CD14-positive monocyte (primary cell): Measurements from ENCODE around the gene TAP1. TPM values are rescaled to one million over a fixed set of nuclear protein-coding genes. Genes with fewer than 3 reads are reported as not detected.

Experiments used
- DNase-seq, 3 donors: peaks; one replicate each; pipeline ENCODE4 v3.0.0-alpha.2; 2011 to 2022
- H2AFZ ChIP-seq: 2 replicates; pipeline ENCODE4 v1.6.0; 2012; ENCODE audit warnings: mild to moderate bottlenecking, low read depth, low read length, inconsistent platforms; ENCODE audit not compliant: insufficient read depth, poor library complexity, severe bottlenecking
- H3K27ac ChIP-seq, 2 donors: 1 replicate in 1 of 2; 2 replicates in 1 of 2; pipeline ENCODE4 v1.5.1; 2012 to 2013; ENCODE audit warnings: low read length in 2 of 2, control low read depth in 1 of 2, inconsistent platforms in 1 of 2, low read depth in 1 of 2, mild to moderate bottlenecking in 1 of 2
- H3K27me3 ChIP-seq, 2 donors: one replicate each; pipeline versions ENCODE4 v1.6.0 to v1.6.1; 2011 to 2013; ENCODE audit warnings: low read length in 2 of 2; ENCODE audit not compliant: control insufficient read depth in 2 of 2, insufficient read depth in 2 of 2
- H3K36me3 ChIP-seq, 2 donors: replicated peaks in 1 of 2; 1 replicate in 1 of 2; 2 replicates in 1 of 2; pipeline versions ENCODE4 v1.5.1 to v1.6.1; 2012 to 2013; ENCODE audit warnings: low read length in 2 of 2, control low read depth in 1 of 2, inconsistent platforms in 1 of 2, mild to moderate bottlenecking in 1 of 2; ENCODE audit not compliant: insufficient read depth in 2 of 2, control insufficient read depth in 1 of 2
- H3K4me1 ChIP-seq, 2 donors: 1 replicate in 1 of 2; 2 replicates in 1 of 2; pipeline versions ENCODE4 v1.5.1 to v1.6.1; 2012 to 2013; ENCODE audit warnings: low read length in 2 of 2, control low read depth in 1 of 2, inconsistent platforms in 1 of 2, mild to moderate bottlenecking in 1 of 2, moderate library complexity in 1 of 2; ENCODE audit not compliant: insufficient read depth in 2 of 2, control insufficient read depth in 1 of 2
- H3K4me2 ChIP-seq: replicated peaks from 2 replicates; pipeline ENCODE3; 2012; ENCODE audit warnings: low read length, moderate library complexity, mild to moderate bottlenecking; ENCODE audit not compliant: poor library complexity, severe bottlenecking; ENCODE audit errors: extremely low read depth
- H3K4me3 ChIP-seq, 3 experiments: fragments of 200-600 bp in 1 of 3; sonication (generic) in 1 of 3; replicated peaks in 1 of 3; 1 replicate in 2 of 3; 2 replicates in 1 of 3; pipeline ENCODE4 v1.5.1; 2011 to 2013; ENCODE audit warnings: low read length in 3 of 3, mild to moderate bottlenecking in 3 of 3, control low read depth in 2 of 3, low read depth in 2 of 3, inconsistent platforms in 1 of 3, moderate library complexity in 1 of 3
- H3K79me2 ChIP-seq: 2 replicates; pipeline ENCODE4 v1.6.0; 2012; ENCODE audit warnings: mild to moderate bottlenecking, control low read depth, inconsistent platforms, low read length, moderate library complexity; ENCODE audit not compliant: insufficient read depth
- H3K9ac ChIP-seq: 2 replicates; pipeline ENCODE4 v1.6.0; 2017; ENCODE audit warnings: low read length, mild to moderate bottlenecking; ENCODE audit not compliant: insufficient read depth, poor library complexity, severe bottlenecking
- H3K9me3 ChIP-seq, 2 donors: replicated peaks in 1 of 2; 1 replicate in 1 of 2; 2 replicates in 1 of 2; pipeline versions ENCODE4 v1.5.1 to v1.6.1; 2012 to 2013; ENCODE audit warnings: low read length in 2 of 2, control low read depth in 1 of 2; ENCODE audit not compliant: control insufficient read depth in 1 of 2, insufficient read depth in 1 of 2
- H4K20me1 ChIP-seq: 2 replicates; pipeline ENCODE4 v1.6.0; 2012; ENCODE audit warnings: mild to moderate bottlenecking, low read length, control low read depth, moderate library complexity; ENCODE audit not compliant: insufficient read depth
- H3K27ac Mint-ChIP-seq, 7 donors: one replicate each; pipeline ENCODE4 v1.8.0; 2020; ENCODE audit warnings: mild to moderate bottlenecking in 7 of 7, mixed read lengths in 7 of 7, moderate library complexity in 6 of 7, inconsistent platforms in 2 of 7
- H3K27me3 Mint-ChIP-seq, 3 donors: one replicate each; pipeline ENCODE4 v1.8.0; 2021 to 2022; ENCODE audit warnings: low read depth in 3 of 3, mild to moderate bottlenecking in 3 of 3, mixed read lengths in 3 of 3, moderate library complexity in 3 of 3, inconsistent platforms in 1 of 3
- H3K36me3 Mint-ChIP-seq, 2 donors: one replicate each; pipeline ENCODE4 v1.8.0; 2020; ENCODE audit warnings: mixed read lengths in 2 of 2, inconsistent platforms in 1 of 2, mild to moderate bottlenecking in 1 of 2
- H3K4me1 Mint-ChIP-seq: one replicate; pipeline ENCODE4 v1.8.0; 2020; ENCODE audit warnings: mild to moderate bottlenecking, mixed read lengths
- H3K4me3 Mint-ChIP-seq, 2 donors: one replicate each; pipeline ENCODE4 v1.8.0; 2020; ENCODE audit warnings: mild to moderate bottlenecking in 2 of 2, mixed read lengths in 2 of 2, moderate library complexity in 1 of 2
- H3K9me3 Mint-ChIP-seq, 7 donors: one replicate each; pipeline ENCODE4 v1.8.0; 2020 to 2022; ENCODE audit warnings: mixed read lengths in 7 of 7, mild to moderate bottlenecking in 6 of 7, moderate library complexity in 6 of 7, inconsistent platforms in 2 of 7
- CTCF ChIP-seq: fragments of 200-600 bp; IDR thresholded peaks from one replicate; pipeline ENCODE4 v1.8.0; 2022; ENCODE audit warnings: antibody characterized with exemption, mild to moderate bottlenecking
- WGBS: methylation state at CpG from one replicate; pipeline ENCODE4 v1.1.5; 2013; ENCODE audit warnings: missing lambda C conversion rate; ENCODE audit not compliant: insufficient coverage; 5-methylcytosine and 5-hydroxymethylcytosine counted together
- intact Hi-C, 2 donors: fragments of 100-400 bp; cut with micrococcal nuclease; formaldehyde crosslinking; loops; one replicate each; pipeline versions ENCODE4 v1.15.0 to v1.15.1; 2023
- polyA plus RNA-seq, 3 donors: library from polyadenylated mRNA; depleted of rRNA in 1 of 3; unstranded in 2 of 3; stranded (reverse) in 1 of 3; fragments of 300-500 nt in 2 of 3; fragments of >200 nt in 1 of 3; fragmentation: Illumina TruSeq in 2 of 3; gene quantifications; 1 replicate in 2 of 3; 2 replicates in 1 of 3; pipeline ENCODE4 v1.2.3, GENCODE V29; 2012 to 2021

TAP1 gene
- polyA plus RNA-seq, 3 donors: 119 to 221 (median 204) TPM

GRCh38 chr6:32857156-32857891 is 3.8 kb upstream of the TAP1 start:
- peaks cover 0 to 2% (median 1%) of the 10 kb centered on the region in 3 donors for H3K27me3 Mint-ChIP-seq
- no peak for TF ChIP-seq CTCF
- H3K4me3 ChIP-seq: no peak overlapping the region
- H3K4me1 ChIP-seq: peaks cover 30 to 38% of the 10 kb centered on the region in 2 donors
- H3K9me3 Mint-ChIP-seq: peaks cover 0 to 6% (median 0%) of the 10 kb centered on the region in 7 donors
- H3K4me1 Mint-ChIP-seq: peaks cover 40% of the 10 kb centered on the region
- intact Hi-C loops: no loop called here
- no peak overlapping the region for H3K9ac ChIP-seq
- peak overlapping the region in 1 of 2 donors; percentile 37 for H3K27ac ChIP-seq
- H3K4me2 ChIP-seq: no peak overlapping the region
- H3K36me3 ChIP-seq: peaks cover 47 to 67% of the 10 kb centered on the region in 2 donors
- no peak overlapping the region for H2AFZ ChIP-seq
- peaks cover 30% of the 10 kb centered on the region for H4K20me1 ChIP-seq
- no peaks in the 10 kb centered on the region for H3K9me3 ChIP-seq
- no peak overlapping the region for H3K4me3 Mint-ChIP-seq
- no peaks in the 10 kb centered on the region for H3K27me3 ChIP-seq
- WGBS: 100% methylated on average over 3 of the region's 14 CpGs
- peaks cover 55 to 64% of the 10 kb centered on the region in 2 donors for H3K36me3 Mint-ChIP-seq
- H3K79me2 ChIP-seq: peaks cover 47% of the 10 kb centered on the region
- H3K27ac Mint-ChIP-seq: peak overlapping the region in 3 of 7 donors; percentile 51 to 71 (median 62)
- no peak for DNase-seq

- no peaks in the 10 kb centered on the region for H3K9me3 ChIP-seq
- H3K27me3 ChIP-seq: no peaks in the 10 kb centered on the region
- H3K36me3 ChIP-seq: peaks cover 50 to 68% of the 10 kb centered on the region in 2 donors
- peak overlapping the region in 1 of 2 donors; percentile 93 for H3K27ac ChIP-seq
- Mint-ChIP-seq H3K9me3 (peaks cover 0 to 6% (median 0%) of the 10 kb centered on the region in 7 donors), H3K36me3 (peaks cover 57 to 64% of the 10 kb centered on the region in 2 donors), H3K4me1 (peaks cover 54% of the 10 kb centered on the region), H3K4me3 (peak overlapping the region in 1 of 2 donors; percentile 99), H3K27me3 (peaks cover 0 to 5% (median 1%) of the 10 kb centered on the region in 3 donors), H3K27ac (peak overlapping the region in 6 of 7 donors; percentile 59 to 99 (median 98))
- H3K4me1 ChIP-seq: peaks cover 47 to 55% of the 10 kb centered on the region in 2 donors
- WGBS: 100% methylated on average over 3 of the region's 8 CpGs
- peak overlapping the region in 1 of 3 experiments; percentile 98 for H3K4me3 ChIP-seq
- H3K4me2 ChIP-seq: peak overlapping the region; percentile 96
- peaks cover 64% of the 10 kb centered on the region for H3K79me2 ChIP-seq
- TF ChIP-seq CTCF: no peak
- no peak overlapping the region for H3K9ac ChIP-seq
- no peak overlapping the region for H2AFZ ChIP-seq
- intact Hi-C loops: loop anchor here in 1 of 2 donors (2.0 kb wide), 1 partner anchor 15 kb away; no protein-coding TSS in a partner anchor
- DNase-seq: no peak
- peaks cover 47% of the 10 kb centered on the region for H4K20me1 ChIP-seq
Observed at GRCh38 chr6:32855467-32856174, 2.1 kb upstream of the TAP1 start.
